Activated CD4-positive, alpha-beta T cell treated with anti-CD3 and anti-CD28 coated beads, Interleukin-2, amount 50 U/mL, for 16 hours (primary cell): ENCODE measurements around the gene SSNA1.
"Not testable (repeated sequence)": the region's sequence is repeated elsewhere in the genome, so short reads cannot be mapped to it uniquely, and the experiment has no call there.

ENCODE experiments used
- DNase-seq: peaks from one replicate; pipeline ENCODE4 v3.0.0-alpha.2; 2020

Gene SSNA1

GRCh38 chr9:137234055-137234697, 45.7 kb downstream of the SSNA1 start:
- DNase-seq, result no peak

GRCh38 chr9:137234758-137235423, 46.4 kb downstream of the SSNA1 start:
- DNase-seq, result no peak

- DNase-seq, result no peak
These were observed 47.2 kb downstream of the SSNA1 start for GRCh38 chr9:137235424-137236237.

GRCh38 chr9:137236238-137236935, 47.9 kb downstream of the SSNA1 start:
- DNase-seq, result peak; percentile 91

- DNase-seq, result no peak
These were observed 48.5 kb downstream of the SSNA1 start for GRCh38 chr9:137236936-137237421.

GRCh38 chr9:137237759-137238726, 49.6 kb downstream of the SSNA1 start:
- no peak for DNase-seq

GRCh38 chr9:137239541-137240200, 51.2 kb downstream of the SSNA1 start:
- not testable (repeated sequence) for DNase-seq
